NCI-H748 (cell line): ENCODE results near the gene FAH.

ENCODE experiments used
- DNase-seq: peaks from one replicate; lab custom pipeline; 2025; ENCODE audit not compliant: unreplicated experiment; lab: John Stamatoyannopoulos, UW

Gene FAH

GRCh38 chr15:80231371-80231770 lies 78.6 kb downstream of the FAH start:
- no peak for DNase-seq

GRCh38 chr15:80233581-80233980 lies 80.8 kb downstream of the FAH start:
- DNase-seq, result no peak

GRCh38 chr15:80234883-80235282 lies 82.1 kb downstream of the FAH start:
- peak; percentile 7 for DNase-seq
